ENCODE results near the gene GALNT5.
"Not testable (repeated sequence)": the region's sequence is repeated elsewhere in the genome, so short reads cannot be mapped to it uniquely, and the experiment has no call there.

Gene GALNT5

GRCh38 chr2:157220502-157220901, 37.0 kb upstream of the GALNT5 start:
- Histone ChIP-seq H3K27me3 (no peaks in the 10 kb centered on the region), H3K4me3 (no peak overlapping the region), H3K27ac (no peak overlapping the region), H3K9me3 (no peaks in the 10 kb centered on the region), H3K4me1 (no peaks in the 10 kb centered on the region), H3K36me3 (no peaks in the 10 kb centered on the region)
- TF ChIP-seq CTCF (IDR thresholded peaks at IDR 0.05) = no peak
- DNase-seq = no peak
- intact Hi-C loops (cut with DNase I; ENCODE audit: low total_unique reads) = no loop called here

GRCh38 chr2:157221394-157221988, 36.0 kb upstream of the GALNT5 start:
- no peak overlapping the region for H3K4me3 ChIP-seq
- intact Hi-C loops (cut with DNase I; ENCODE audit: low total_unique reads) = no loop called here
- H3K27me3 ChIP-seq = no peaks in the 10 kb centered on the region
- no peak for DNase-seq
- TF ChIP-seq CTCF (IDR thresholded peaks at IDR 0.05) = no peak
- H3K4me1 ChIP-seq = no peaks in the 10 kb centered on the region
- no peak overlapping the region for H3K27ac ChIP-seq
- H3K36me3 ChIP-seq = no peaks in the 10 kb centered on the region
- no peaks in the 10 kb centered on the region for H3K9me3 ChIP-seq

GRCh38 chr2:157223624-157224205, 33.8 kb upstream of the GALNT5 start:
- H3K27ac ChIP-seq = no peak overlapping the region
- no peak overlapping the region for H3K4me3 ChIP-seq
- no peaks in the 10 kb centered on the region for H3K4me1 ChIP-seq
- no peaks in the 10 kb centered on the region for H3K36me3 ChIP-seq
- no peak for TF ChIP-seq CTCF (IDR thresholded peaks at IDR 0.05)
- H3K27me3 ChIP-seq = no peaks in the 10 kb centered on the region
- no peaks in the 10 kb centered on the region for H3K9me3 ChIP-seq
- DNase-seq = no peak
- intact Hi-C loops (cut with DNase I; ENCODE audit: low total_unique reads) = no loop called here

- H3K4me1 ChIP-seq; H3K9me3 ChIP-seq; H3K27me3 ChIP-seq; intact Hi-C loops (cut with DNase I; ENCODE audit: low total_unique reads); H3K36me3 ChIP-seq; H3K27ac ChIP-seq; DNase-seq; H3K4me3 ChIP-seq: not testable (repeated sequence)
Observed at GRCh38 chr2:157224448-157224847, 33.1 kb upstream of the GALNT5 start.

GRCh38 chr2:157227592-157227991, 29.9 kb upstream of the GALNT5 start:
- Histone ChIP-seq H3K4me3 (no peak overlapping the region), H3K9me3 (no peaks in the 10 kb centered on the region), H3K36me3 (no peaks in the 10 kb centered on the region), H3K27me3 (no peaks in the 10 kb centered on the region), H3K4me1 (no peaks in the 10 kb centered on the region), H3K27ac (no peak overlapping the region)
- intact Hi-C loops (cut with DNase I; ENCODE audit: low total_unique reads) = no loop called here
- no peak for DNase-seq
- no peak for TF ChIP-seq CTCF (IDR thresholded peaks at IDR 0.05)

- Histone ChIP-seq H3K27ac (no peak overlapping the region), H3K4me1 (no peaks in the 10 kb centered on the region), H3K4me3 (no peak overlapping the region), H3K27me3 (no peaks in the 10 kb centered on the region), H3K36me3 (no peaks in the 10 kb centered on the region), H3K9me3 (no peaks in the 10 kb centered on the region)
- TF ChIP-seq CTCF (IDR thresholded peaks at IDR 0.05) = no peak
- intact Hi-C loops (cut with DNase I; ENCODE audit: low total_unique reads) = no loop called here
- DNase-seq = no peak
Observed at GRCh38 chr2:157228946-157229345, 28.6 kb upstream of the GALNT5 start.

Measured in tibial artery (tissue), 4 donors.